K562 (cell line): ENCODE data around the gene PARD3. TPM values are rescaled to one million over a fixed set of nuclear protein-coding genes. Genes with fewer than 3 reads are reported as not detected.
A peak's percentile ranks its signal among the peaks of the same experiment; 100 is the strongest.

Source experiments
- AFF4 ChIP-seq: sonication (generic); formaldehyde crosslinking; IDR thresholded peaks from 2 replicates; pipeline ENCODE4 v1.8.0; 2023; ENCODE audit warnings: mild to moderate bottlenecking, missing genetic modification reagents
- E4F1 ChIP-seq: fragments of 250-450 bp; sonication (Bioruptor Pico); IDR thresholded peaks from 2 replicates; pipeline ENCODE4 v1.5.0; 2021; ENCODE audit warnings: mild to moderate bottlenecking, borderline replicate concordance
- HDAC1 ChIP-seq, 2 experiments: fragments of 450-650 bp; IDR thresholded peaks; 2 replicates each; pipeline ENCODE4 v1.6.1; 2016 to 2017; ENCODE audit warnings: inconsistent platforms in 1 of 2, mild to moderate bottlenecking in 1 of 2, moderate library complexity in 1 of 2
- HNRNPH1 ChIP-seq: fragments of 200-400 bp; formaldehyde crosslinking; optimal IDR thresholded peaks from 2 replicates; pipeline ENCODE3; 2017; ENCODE audit warnings: low read depth, mild to moderate bottlenecking, low read length, moderate library complexity
- IFI16 ChIP-seq: fragments of 250-450 bp; sonication (Bioruptor Pico); IDR thresholded peaks from 2 replicates; pipeline ENCODE4 v2.1.2; 2022; ENCODE audit warnings: mild to moderate bottlenecking, inconsistent platforms
- MAFF ChIP-seq: IDR thresholded peaks from 2 replicates; pipeline ENCODE4 v1.6.1; 2012; ENCODE audit warnings: low read length, improper control_type of control experiment
- MAFG ChIP-seq: fragments of 450-650 bp; conservative IDR thresholded peaks from 2 replicates; pipeline ENCODE4 v1.6.1; 2016; ENCODE audit warnings: missing genetic modification characterization, missing compliant biosample characterization
- NR2F6 ChIP-seq: fragments of 450-650 bp; formaldehyde crosslinking; IDR thresholded peaks from 2 replicates; pipeline ENCODE4 v1.4.0; 2020; ENCODE audit warnings: mild to moderate bottlenecking
- SMAD2 ChIP-seq: fragments of 150-350 bp; IDR thresholded peaks from 2 replicates; pipeline ENCODE4 v1.6.1; 2014; ENCODE audit warnings: low read depth, mild to moderate bottlenecking, low read length
- TOE1 ChIP-seq, 2 experiments: fragments of 450-650 bp in 1 of 2; sonication (generic) in 1 of 2; formaldehyde crosslinking in 1 of 2; IDR thresholded peaks; 2 replicates each; pipeline versions ENCODE4 v1.7.1 to v1.8.0; 2016 to 2022; ENCODE audit warnings: borderline replicate concordance in 2 of 2, mild to moderate bottlenecking in 2 of 2, antibody characterized with exemption in 1 of 2, inconsistent platforms in 1 of 2, low read depth in 1 of 2, missing genetic modification reagents in 1 of 2, moderate library complexity in 1 of 2
- TRIM28 ChIP-seq: fragments of 450-650 bp; IDR thresholded peaks from 2 replicates; pipeline ENCODE4 v1.6.1; 2017
- ZKSCAN1 ChIP-seq: fragments of 150-350 bp; IDR thresholded peaks from 2 replicates; pipeline ENCODE4 v1.6.1; 2016; ENCODE audit warnings: low read depth, low read length
- polyA plus RNA-seq, 8 experiments: library from polyadenylated mRNA; depleted of rRNA in 4 of 8; stranded (reverse) in 5 of 8; unstranded in 3 of 8; fragments of >200 nt; fragmentation: Nextera tagmentation in 2 of 8; fragmentation: Illumina TruSeq in 1 of 8; extraction: Ambion mirVana in 2 of 8; extraction: Trizol in 1 of 8; gene quantifications; 2 replicates each; pipeline versions ENCODE4 v1.2.1 to v1.2.3, GENCODE V29; 2011 to 2014; ENCODE audit warnings: inconsistent platforms in 1 of 8, missing spikeins in 1 of 8
- total RNA-seq, 7 experiments: library from RNA; depleted of rRNA in 6 of 7; stranded (reverse); fragments of >200 nt in 6 of 7; fragmentation: Illumina TruSeq in 2 of 7; extraction: Trizol in 2 of 7; gene quantifications; 2 replicates each; pipeline versions ENCODE4 v1.2.1 to v1.2.3, GENCODE V29; 2011 to 2021; ENCODE audit warnings: low replicate concordance in 1 of 7
- TF ChIP-seq, protein P1 (sequence below): sonication (generic); formaldehyde crosslinking; IDR thresholded peaks from 2 replicates; pipeline ENCODE4 v1.8.0; 2022; ENCODE audit warnings: mild to moderate bottlenecking, low read depth, missing genetic modification reagents
- TF ChIP-seq, protein P2 (sequence below): fragments of 200-800 bp; sonication (Bioruptor generic); IDR thresholded peaks from 2 replicates; pipeline ENCODE4 v1.6.1; 2016; ENCODE audit warnings: missing genetic modification characterization, missing compliant biosample characterization

The PARD3 gene
- total and polyA plus RNA-seq, 9 of the 15 experiments (the other 6 are each of a cell fraction or from before 2014, with no cell fraction given), result 2.7 to 11.7 (median 7.7) TPM

- TF ChIP-seq TRIM28 (no peak), TOE1 (IDR thresholded peaks at IDR 0.05; ENCODE audit: borderline replicate concordance) (no peak), TOE1 (CRISPR knock-in tag; IDR thresholded peaks at IDR 0.05; ENCODE audit: borderline replicate concordance, low read depth) (no peak), E4F1 (CRISPR knock-in tag) (no peak), NR2F6 (CRISPR knock-in tag) (no peak), MAFG (tag) (peak; percentile 79), AFF4 (no peak), IFI16 (no peak), MAFF (peak; percentile 34; the same call in 1 of the 2 replicates), HDAC1 (IDR thresholded peaks at IDR 0.05) (no peak), ZKSCAN1 (no peak), SMAD2 (no peak), HNRNPH1 (no peak)
- TF ChIP-seq, protein P1, sequence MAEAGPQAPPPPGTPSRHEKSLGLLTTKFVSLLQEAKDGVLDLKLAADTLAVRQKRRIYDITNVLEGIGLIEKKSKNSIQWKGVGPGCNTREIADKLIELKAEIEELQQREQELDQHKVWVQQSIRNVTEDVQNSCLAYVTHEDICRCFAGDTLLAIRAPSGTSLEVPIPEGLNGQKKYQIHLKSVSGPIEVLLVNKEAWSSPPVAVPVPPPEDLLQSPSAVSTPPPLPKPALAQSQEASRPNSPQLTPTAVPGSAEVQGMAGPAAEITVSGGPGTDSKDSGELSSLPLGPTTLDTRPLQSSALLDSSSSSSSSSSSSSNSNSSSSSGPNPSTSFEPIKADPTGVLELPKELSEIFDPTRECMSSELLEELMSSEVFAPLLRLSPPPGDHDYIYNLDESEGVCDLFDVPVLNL (CRISPR knock-in tag), result no peak
- TF ChIP-seq, protein P2, sequence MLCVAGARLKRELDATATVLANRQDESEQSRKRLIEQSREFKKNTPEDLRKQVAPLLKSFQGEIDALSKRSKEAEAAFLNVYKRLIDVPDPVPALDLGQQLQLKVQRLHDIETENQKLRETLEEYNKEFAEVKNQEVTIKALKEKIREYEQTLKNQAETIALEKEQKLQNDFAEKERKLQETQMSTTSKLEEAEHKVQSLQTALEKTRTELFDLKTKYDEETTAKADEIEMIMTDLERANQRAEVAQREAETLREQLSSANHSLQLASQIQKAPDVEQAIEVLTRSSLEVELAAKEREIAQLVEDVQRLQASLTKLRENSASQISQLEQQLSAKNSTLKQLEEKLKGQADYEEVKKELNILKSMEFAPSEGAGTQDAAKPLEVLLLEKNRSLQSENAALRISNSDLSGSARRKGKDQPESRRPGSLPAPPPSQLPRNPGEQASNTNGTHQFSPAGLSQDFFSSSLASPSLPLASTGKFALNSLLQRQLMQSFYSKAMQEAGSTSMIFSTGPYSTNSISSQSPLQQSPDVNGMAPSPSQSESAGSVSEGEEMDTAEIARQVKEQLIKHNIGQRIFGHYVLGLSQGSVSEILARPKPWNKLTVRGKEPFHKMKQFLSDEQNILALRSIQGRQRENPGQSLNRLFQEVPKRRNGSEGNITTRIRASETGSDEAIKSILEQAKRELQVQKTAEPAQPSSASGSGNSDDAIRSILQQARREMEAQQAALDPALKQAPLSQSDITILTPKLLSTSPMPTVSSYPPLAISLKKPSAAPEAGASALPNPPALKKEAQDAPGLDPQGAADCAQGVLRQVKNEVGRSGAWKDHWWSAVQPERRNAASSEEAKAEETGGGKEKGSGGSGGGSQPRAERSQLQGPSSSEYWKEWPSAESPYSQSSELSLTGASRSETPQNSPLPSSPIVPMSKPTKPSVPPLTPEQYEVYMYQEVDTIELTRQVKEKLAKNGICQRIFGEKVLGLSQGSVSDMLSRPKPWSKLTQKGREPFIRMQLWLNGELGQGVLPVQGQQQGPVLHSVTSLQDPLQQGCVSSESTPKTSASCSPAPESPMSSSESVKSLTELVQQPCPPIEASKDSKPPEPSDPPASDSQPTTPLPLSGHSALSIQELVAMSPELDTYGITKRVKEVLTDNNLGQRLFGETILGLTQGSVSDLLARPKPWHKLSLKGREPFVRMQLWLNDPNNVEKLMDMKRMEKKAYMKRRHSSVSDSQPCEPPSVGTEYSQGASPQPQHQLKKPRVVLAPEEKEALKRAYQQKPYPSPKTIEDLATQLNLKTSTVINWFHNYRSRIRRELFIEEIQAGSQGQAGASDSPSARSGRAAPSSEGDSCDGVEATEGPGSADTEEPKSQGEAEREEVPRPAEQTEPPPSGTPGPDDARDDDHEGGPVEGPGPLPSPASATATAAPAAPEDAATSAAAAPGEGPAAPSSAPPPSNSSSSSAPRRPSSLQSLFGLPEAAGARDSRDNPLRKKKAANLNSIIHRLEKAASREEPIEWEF (CRISPR knock-in tag), result no peak
These were observed 450.7 kb downstream of the PARD3 start (continued) for GRCh38 chr10:34364253-34365037.
